ENCODE data around the gene CACNA2D3.

- TF ChIP-seq, protein P1, sequence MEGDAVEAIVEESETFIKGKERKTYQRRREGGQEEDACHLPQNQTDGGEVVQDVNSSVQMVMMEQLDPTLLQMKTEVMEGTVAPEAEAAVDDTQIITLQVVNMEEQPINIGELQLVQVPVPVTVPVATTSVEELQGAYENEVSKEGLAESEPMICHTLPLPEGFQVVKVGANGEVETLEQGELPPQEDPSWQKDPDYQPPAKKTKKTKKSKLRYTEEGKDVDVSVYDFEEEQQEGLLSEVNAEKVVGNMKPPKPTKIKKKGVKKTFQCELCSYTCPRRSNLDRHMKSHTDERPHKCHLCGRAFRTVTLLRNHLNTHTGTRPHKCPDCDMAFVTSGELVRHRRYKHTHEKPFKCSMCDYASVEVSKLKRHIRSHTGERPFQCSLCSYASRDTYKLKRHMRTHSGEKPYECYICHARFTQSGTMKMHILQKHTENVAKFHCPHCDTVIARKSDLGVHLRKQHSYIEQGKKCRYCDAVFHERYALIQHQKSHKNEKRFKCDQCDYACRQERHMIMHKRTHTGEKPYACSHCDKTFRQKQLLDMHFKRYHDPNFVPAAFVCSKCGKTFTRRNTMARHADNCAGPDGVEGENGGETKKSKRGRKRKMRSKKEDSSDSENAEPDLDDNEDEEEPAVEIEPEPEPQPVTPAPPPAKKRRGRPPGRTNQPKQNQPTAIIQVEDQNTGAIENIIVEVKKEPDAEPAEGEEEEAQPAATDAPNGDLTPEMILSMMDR (conservative IDR thresholded peaks at IDR 0.05) = no peak
- no peak for TF ChIP-seq EZH2 (IDR thresholded peaks at IDR 0.05; ENCODE audit: low read depth)
These were observed 35.5 kb upstream of the CACNA2D3 start for GRCh38 chr3:54086652-54087405.

Data from PC-9 (cell line).